Astrocyte (in vitro differentiated cells and primary cell): ENCODE data around the gene PCNT.

Experiments
- EZH2 ChIP-seq: IDR thresholded peaks from 2 replicates; pipeline ENCODE4 v1.6.1; 2012; ENCODE audit warnings: mild to moderate bottlenecking, low read length, inconsistent platforms; ENCODE audit not compliant: insufficient read depth
- TF ChIP-seq, protein P1 (sequence below): IDR thresholded peaks from 2 replicates; pipeline ENCODE4 v1.5.1; 2011; ENCODE audit warnings: low read depth, mild to moderate bottlenecking, inconsistent platforms, low read length, moderate library complexity; ENCODE audit not compliant: insufficient read depth

DNA sequence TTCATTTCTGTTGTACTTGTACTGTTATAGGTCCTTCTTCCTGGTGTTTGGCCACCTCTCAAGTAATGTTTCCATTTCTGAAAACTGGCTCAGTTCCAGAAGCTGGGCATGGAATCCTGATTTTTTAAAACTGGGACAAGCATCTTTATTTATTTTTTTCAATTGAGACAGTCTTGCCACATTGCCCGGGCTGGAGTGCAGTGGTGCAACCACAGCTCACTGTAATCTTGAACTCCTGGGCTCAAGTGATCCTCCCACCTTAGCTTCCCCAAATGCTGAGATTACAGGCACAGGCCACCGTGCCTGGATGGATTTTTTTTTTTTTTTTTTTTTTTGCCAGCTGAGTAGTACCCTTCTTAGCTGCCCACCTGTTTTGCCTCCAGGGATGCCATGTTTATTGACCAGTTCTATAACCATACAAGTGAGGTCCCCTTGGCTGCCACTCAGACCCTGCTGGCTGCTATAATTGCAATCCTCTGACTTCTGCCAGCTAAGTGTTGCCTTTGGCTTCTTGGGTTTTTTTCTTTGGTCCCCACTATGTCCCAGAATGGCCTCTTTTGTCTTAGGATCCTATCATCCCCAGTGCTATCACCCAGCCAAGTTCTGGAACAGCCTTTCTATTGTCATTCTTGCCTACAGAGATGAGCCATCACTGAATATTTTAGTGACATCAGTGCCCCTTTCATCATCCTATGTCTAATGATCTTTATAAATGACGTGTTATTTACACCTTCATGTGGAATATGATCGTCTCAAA lies 130.9 kb downstream of the PCNT start:
- TF ChIP-seq, protein P1, sequence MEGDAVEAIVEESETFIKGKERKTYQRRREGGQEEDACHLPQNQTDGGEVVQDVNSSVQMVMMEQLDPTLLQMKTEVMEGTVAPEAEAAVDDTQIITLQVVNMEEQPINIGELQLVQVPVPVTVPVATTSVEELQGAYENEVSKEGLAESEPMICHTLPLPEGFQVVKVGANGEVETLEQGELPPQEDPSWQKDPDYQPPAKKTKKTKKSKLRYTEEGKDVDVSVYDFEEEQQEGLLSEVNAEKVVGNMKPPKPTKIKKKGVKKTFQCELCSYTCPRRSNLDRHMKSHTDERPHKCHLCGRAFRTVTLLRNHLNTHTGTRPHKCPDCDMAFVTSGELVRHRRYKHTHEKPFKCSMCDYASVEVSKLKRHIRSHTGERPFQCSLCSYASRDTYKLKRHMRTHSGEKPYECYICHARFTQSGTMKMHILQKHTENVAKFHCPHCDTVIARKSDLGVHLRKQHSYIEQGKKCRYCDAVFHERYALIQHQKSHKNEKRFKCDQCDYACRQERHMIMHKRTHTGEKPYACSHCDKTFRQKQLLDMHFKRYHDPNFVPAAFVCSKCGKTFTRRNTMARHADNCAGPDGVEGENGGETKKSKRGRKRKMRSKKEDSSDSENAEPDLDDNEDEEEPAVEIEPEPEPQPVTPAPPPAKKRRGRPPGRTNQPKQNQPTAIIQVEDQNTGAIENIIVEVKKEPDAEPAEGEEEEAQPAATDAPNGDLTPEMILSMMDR: no peak
- no peak for TF ChIP-seq EZH2
